A204.1 (cell line): ENCODE results near the gene CALML3.
"Not testable (repeated sequence)": the region's sequence is repeated elsewhere in the genome, so short reads cannot be mapped to it uniquely, and the experiment has no call there.

Experiments
- FAIRE-seq: peaks from 2 replicates; lab custom pipeline; 2012; peaks lifted over from hg19 to GRCh38; lab: Jason Lieb, UNC

CALML3 gene

GRCh38 chr10:5524641-5525560 is at the start of gene CALML3:
CALML3 (plus strand) TSS chr10:5524961; CDS start chr10:5525086, 125 bp downstream.
- FAIRE-seq: no peak

- not testable (repeated sequence) for FAIRE-seq
These were observed 49.7 kb upstream of the CALML3 start for GRCh38 chr10:5475088-5475487.

DNA sequence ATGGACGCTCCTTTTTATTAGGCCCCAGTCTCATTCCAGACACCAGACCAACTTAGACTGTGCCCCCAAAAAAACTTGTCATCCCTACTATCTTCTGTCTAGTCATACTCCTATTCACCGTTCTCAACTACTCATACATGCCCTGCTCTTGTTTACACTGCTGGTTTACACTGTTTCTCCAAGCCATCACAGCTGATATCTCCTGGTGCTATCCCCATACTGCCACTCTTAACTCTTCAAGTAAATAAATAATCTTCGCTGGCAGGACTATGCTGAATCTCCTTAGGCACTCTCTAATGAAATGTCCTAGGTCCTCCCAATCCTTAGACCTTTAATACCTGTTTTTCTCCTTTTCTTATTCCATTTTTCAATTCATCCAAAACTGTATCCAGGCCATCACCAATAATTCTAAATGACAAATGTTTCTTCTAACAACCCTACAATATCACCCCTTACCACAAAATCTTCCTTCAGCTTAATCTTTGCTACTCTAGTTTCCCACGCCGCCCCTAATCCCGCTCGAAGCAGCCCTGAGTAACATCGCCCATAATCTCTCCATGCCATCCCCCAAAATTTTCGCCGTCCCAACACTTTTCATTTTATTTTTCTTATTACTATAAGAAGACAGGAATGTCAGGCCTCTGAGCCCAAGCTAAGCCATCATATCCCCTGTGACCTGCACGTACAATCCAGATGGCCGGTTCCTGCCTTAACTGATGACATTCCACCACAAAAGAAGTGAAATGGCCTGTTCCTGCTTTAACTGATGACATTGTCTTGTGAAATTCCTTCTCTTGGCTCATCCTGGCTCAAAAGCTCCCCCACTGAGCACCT is 48.6 kb upstream of the CALML3 start:
- FAIRE-seq: not testable (repeated sequence)

GRCh38 chr10:5476918-5477525 is 47.7 kb upstream of the CALML3 start:
- no peak for FAIRE-seq

GRCh38 chr10:5477948-5478693 is 46.6 kb upstream of the CALML3 start:
- no peak for FAIRE-seq

DNA sequence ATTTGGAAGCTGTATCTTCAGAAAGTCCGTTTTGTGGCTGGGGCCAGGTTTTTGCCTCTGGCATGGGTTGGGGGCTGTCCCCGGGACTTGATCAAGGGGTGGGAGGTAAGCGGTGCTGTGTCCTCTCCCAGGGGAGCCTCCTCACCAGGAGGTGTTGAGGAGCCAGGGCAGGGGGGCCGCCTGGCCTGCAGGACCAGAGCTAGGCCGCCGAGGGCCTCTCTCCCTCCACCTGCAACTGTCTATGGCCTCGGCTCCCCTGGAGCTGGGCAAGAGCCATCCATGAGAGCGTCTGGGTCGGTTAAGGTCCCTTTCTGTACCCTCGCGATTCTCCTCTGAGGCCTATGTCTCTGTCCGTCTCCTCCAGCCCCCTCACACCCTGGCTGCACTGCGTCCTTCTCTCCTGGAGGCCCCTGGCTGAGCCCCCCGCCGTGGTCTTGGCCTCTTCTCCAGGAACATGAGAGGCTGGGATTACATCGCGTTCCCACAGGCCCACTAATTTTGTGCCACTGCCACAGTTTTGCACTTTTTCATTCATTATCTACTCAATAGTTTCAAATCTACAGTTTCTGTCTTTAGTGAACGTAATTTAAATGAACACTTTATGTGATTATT is 46.0 kb upstream of the CALML3 start:
- no peak for FAIRE-seq

DNA sequence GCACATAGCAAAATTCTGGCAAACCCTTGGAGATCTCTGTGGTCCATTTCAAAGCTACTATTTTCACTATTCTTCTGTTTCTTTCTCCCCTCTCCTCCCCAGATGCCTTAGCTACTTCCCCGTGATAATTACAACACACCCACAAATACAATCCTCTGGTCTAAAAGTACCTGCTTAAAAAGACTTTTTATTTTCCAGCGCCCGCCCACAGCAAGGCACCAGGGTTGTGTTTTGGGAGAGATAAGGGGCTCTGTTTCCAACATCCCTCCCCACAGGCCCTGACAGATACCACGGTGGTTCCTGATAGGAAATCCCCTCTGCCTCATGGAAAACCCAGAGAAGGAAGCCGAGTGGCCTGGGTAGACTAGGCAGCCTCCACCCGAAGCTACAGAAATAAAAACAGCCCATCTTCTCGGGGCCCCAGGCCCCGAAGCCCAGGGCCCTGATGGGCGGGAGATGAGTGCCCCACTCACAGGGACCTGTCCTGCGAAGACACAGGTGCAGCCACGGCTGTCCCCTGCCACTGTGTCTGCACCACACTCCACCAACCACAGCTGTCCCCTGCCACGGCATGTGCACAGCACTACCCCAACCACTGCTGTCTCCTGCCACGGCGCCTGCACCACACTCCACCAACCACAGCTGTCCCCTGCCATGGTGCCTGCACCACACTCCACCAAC is 45.1 kb upstream of the CALML3 start:
- FAIRE-seq: no peak

DNA sequence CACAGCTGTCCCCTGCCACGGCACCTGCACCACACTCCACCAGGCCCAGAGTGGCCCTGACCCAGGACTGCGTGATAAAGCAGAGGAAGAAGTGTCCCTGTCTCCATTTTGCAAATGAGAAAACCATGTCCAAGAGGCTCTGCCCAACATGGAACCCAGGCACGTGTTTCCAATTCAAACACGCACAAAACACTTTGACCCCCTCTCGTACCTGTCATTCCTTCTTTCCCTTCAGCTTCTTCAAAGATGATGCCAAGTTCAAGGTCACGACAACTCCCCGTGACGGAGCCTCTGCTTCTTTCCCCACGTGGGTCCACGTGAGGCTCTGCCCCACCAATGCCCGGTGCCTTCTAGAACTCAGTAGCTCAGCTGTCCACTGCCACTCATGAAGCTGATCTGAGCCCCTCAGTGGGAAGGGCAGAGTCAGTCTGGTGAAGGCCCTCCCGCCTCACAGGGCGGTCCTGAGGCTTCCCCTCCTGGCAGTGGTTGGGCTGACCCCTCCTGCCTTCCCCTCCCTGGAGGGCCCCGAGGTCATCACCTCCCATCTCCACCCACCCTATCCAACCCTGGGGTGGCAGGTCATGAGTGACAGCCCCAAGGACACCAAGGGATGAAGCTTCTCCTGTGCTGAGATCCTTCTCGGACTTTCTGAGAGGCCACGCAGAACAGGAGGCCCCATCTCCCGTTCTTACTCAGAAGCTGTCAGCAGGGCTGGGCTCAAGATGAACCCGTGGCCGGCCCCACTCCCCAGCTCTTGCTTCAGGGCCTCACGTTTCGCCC is 44.4 kb upstream of the CALML3 start:
- FAIRE-seq: no peak

DNA sequence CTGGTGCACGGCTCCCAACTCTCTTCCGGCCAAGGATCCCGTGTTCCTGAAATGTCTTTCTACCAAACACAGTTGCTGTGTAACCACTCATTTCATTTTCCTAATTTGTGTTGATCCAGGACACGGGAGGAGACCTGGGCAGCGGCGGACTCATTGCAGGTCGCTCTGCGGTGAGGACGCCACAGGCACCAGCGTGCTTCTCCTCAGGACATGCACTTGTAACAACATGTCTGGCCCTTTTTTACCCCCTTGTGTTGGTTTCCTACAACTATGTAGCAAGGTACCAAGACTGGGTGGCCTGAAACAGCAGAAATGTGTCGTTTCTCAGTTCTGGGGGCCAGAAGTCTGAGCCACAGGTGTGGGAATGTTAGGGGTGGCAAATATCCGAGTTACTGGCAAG is 43.6 kb upstream of the CALML3 start:
- FAIRE-seq: no peak

DNA sequence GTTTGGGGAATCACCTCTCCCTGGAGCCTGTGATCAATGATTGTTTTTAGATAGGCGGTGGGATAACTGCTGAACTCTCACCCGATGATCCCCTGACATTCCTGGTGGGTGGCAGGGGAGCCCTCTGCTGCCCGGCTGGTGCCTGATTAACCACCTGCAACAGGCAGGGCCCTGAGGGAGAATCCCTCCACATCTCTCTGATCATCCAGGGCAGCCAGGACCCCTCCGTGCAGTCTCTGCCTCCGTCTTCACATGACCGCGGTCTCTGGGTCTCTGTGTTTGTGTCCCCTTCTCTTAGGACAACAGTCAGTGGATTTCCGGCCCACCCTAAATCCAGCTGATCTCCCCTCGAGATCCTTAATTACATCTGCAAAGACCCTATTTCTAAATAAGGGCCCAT is 42.7 kb upstream of the CALML3 start:
- no peak for FAIRE-seq

- FAIRE-seq: no peak
These were observed 40.6 kb upstream of the CALML3 start for GRCh38 chr10:5484205-5484604.

- no peak for FAIRE-seq
These were observed 39.5 kb upstream of the CALML3 start for GRCh38 chr10:5485290-5485689.

- FAIRE-seq: no peak
These were observed 38.6 kb upstream of the CALML3 start for GRCh38 chr10:5485948-5486852.

- FAIRE-seq: no peak
These were observed 37.9 kb upstream of the CALML3 start for GRCh38 chr10:5486853-5487235.

GRCh38 chr10:5488272-5489161 is 36.2 kb upstream of the CALML3 start:
- no peak for FAIRE-seq

DNA sequence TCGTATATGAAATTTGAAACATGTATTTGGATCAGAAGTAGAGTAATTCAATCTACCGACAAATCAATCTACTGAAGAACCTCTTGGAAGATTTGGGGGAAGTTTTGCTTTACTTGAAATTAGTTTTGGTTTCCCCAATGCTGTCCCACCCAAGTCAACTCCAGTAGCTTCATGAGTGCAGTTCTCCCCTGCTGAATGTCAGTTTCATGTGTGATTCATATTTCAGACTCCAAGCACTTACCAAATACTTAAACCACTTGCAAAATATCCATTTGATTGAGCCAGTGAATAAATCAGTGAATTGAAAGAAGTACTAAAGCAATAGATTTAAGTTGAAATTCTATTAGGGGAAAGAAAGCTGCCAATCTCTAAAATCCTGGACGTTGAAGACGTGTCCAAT is 34.7 kb upstream of the CALML3 start:
- FAIRE-seq: no peak

GRCh38 chr10:5490698-5491464 is 33.9 kb upstream of the CALML3 start:
- no peak for FAIRE-seq
